ENCODE results near the gene RFPL3.
A peak's percentile ranks its signal among the peaks of the same experiment; 100 is the strongest.
"Not testable (repeated sequence)": the region's sequence is repeated elsewhere in the genome, so short reads cannot be mapped to it uniquely, and the experiment has no call there.

RFPL3 gene

DNA sequence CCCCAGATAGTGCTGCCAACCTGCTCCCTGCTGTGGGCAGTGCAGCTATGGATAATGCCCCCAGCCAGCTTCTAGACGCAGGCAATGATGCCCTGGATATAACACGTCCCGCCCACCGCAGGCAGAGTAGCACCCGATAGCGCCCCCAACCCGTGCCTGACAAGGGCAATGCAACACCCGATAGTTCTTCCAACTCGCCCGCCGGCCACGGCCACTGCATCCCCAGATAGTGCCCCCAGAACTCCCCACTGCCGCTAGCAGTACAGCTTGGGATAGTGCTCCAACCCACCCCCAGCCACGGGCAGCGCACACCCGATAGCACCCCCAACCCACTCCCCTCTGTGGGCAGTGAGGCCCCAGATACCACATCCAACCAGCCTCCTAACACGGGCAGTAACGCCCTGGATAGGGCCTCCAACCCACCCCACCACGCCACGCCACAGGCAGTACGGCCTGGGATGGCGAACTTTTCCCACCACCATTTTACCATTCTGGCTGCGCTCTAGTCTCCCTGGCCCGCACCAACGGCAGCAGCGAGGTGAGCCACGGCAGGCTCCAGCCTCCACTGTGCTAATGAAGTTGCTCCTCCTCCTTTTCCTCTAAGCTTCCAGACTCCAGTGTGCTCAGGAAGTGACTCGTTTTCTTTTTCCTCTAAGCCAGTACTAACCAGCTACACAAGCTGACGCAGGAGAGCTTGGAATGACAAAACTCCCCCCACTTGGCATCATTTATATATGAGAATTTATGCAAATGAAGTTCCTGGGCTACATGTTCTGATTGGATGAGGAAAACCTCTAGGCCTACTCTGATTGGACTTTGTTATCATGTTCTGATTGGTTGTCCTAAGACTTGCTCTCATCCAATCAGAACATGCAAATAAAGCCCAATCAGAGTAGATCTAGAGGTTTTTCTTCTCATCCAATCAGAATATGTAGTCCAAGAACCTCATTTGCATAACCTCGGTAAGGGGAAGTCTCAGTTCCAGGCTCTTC is 3.0 kb upstream of the RFPL3 start:
- DNase-seq, result no peak

DNA sequence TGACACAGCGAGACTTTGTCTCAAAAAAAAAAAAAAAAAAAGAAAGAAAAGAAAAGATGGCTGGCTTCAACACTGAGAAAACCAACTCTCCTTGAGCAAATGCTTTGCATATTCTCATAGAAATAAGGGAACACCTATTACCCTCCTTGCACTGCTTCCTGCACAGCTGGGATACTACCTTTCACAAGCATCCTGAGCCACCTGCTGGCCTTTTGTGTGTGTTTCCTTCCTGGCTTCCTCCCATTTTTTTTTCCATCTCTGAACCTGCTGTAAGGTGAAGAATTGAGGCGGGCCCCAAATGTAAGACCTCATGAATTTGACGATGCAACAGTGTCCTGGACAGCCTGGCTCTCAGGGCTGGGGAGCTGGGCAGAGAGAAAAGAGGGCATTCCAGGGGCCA is 1.9 kb upstream of the RFPL3 start:
- DNase-seq, result no peak

DNA sequence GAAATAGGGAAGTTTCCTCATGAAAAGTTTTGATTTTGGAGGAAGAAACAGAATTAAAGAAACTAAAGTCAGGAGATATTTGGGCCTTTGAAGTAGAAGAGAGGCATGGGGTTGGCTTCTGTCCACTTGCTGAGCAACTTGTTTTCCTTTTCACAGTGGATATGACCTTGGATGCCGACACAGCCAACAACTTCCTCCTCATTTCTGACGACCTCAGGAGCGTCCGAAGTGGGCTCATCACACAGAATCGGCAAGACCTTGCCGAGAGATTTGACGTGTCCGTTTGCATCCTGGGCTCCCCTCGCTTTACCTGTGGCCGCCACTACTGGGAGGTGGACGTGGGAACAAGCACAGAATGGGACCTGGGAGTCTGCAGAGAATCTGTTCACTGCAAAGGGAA is 2.4 kb downstream of the RFPL3 start:
- not testable (repeated sequence) for DNase-seq

DNA sequence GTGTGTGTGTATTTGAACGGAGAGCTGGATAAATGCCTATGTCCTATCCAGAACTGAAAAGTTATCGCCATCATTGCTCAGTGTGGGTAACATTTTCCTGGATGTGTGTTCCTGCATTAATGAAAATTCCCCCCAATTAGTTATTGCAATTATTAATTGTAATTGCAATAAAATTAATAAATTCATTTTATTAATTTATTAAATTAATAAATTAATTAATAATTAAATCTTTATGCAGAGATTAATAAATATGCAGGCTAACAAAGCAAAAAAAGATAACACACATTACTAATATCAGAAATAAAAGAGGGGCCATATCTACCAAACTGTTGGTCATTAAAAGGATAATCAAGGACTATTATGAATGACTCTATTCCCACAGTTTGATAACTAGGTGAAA is 3.6 kb downstream of the RFPL3 start:
- no peak for DNase-seq

DNA sequence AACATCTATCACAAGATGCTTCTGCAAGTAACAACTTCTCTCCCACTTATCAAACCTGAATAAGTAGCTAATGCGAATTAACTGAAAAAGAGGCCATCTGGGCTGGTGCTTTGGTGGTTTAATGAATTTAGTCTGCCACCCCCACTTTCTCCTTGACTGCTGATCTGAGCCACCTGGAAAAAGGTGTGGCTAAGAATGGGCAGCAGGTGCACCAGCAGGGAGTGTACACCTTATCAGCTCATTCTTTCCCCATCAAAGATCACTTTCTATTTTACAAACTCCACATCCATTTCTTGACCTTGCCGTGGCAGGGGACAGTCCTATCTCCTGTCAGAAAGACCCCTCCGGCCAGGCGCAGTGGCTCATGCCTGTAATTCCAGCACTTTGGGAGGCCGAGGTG is 6.5 kb downstream of the RFPL3 start:
- DNase-seq, result no peak

DNA sequence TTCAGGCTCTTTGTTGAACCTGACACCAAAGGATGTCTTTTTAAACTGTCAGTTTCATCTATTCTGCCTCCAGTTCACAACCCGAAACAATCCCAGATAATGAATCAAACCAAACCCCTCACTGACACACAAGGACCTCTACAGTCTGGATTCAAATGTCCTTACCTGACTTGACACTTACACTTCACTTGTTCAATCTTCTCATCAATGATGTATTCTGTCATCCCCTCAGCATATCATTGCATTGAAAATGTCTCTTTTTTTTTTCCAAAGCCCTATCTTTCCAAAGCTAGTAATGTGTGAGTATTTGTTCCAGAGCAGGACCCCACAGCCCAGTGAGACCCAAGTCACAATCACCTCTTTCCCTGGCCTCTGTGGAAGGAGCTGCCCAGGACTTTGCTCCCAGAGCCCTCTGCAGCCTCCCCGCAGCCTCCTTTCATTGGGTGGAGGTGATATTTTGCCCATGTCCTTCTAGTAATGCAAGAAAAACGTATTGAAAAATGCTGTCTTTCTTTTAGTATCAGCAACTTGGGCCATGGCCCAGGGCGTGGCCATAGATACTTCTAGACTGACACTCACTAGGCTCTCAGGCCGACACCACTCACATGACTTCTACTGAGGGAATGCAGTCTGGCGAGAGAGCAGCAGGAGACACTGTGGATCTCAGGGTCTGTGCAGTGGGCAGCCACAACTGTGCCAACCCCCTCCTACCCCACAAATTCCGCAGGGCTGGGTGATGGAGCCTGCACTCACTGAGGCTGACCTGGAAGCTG is 18.2 kb downstream of the RFPL3 start:
- no peak for DNase-seq

DNA sequence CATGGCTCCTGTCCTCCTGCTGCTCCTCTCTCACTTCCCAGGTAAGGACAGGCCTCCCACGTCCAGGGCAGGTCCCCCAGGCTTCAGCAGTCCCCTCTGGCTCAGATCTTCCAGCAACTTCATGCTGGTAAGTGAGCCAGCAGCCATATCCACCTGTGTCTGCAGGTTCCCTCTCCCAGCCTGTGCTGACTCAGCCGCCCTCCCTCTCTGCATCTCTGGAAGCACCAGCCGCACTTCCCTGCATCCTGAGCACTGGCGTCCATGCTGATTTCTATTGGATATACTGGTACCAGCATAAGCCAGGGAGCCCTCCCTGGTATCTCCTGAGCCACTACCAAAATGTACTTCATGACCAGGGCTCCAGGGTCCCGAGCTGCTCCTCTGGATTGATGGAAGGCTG is 19.0 kb downstream of the RFPL3 start:
- DNase-seq, result no peak

DNA sequence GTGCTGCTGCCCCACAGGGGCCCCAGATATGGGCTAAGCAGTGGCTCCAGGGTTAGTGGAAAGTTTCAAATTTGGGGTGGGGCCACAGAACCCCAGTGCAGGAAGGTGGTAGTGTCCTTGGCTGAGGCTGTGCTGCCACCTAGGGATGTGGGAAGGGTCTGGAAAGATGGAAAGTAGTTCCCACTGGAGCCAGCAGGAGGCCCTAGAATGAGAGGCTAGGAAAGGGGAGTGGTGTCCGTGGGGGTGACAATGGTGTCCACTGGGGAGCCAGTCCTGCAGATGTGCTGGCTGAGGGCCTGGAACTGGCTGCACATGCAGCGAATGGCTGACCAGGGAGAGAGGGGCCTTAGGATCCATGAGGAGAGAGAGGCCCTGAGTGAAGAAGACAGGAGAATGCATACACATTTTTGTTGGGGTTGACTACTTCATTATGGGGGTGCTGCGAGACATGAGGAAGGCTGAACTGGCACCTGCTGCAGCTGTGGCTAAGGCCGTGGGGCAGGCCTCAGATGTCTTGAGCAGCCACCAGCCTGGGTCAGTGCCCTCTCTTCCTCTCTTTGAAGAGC is 21.1 kb downstream of the RFPL3 start:
- DNase-seq, result no peak

DNA sequence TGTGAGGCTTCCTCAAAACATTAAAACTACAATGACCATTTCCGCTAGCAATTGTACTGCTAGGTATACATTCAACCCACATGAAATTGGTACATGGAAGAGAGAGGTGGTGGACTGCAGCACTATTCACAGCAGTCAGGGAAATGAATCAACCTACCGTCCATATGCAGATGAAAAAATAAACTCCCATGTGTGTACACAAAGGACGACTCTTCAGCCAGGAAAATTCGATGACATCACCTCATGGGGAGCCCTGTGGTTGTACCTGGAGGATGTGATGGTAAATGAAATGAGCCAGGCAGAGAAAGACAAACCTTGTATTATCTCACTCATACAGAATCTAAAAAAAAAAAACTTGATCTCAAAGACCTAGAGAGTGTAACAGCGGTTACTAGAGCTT is 23.3 kb downstream of the RFPL3 start:
- DNase-seq, result no peak

DNA sequence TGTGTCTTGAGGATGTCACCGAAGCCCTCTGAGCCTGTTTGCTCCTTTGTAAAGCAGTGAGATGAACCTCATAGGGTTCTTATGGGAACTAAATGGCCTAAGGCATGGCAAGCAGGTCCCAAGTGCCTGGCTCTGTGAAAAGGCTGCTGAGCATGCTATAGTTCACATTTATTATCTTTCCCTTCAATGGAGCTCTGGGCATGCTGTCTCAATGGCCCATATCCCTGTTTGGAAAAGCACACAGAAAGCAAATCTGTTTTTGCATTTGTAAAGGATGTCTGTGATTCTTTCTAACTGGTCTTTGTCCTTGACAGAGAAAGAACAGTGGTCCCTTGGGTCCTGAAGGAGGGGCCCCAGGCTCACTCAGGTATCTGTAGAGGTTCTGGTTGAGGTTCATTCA is 28.0 kb downstream of the RFPL3 start:
- DNase-seq, result no peak

DNA sequence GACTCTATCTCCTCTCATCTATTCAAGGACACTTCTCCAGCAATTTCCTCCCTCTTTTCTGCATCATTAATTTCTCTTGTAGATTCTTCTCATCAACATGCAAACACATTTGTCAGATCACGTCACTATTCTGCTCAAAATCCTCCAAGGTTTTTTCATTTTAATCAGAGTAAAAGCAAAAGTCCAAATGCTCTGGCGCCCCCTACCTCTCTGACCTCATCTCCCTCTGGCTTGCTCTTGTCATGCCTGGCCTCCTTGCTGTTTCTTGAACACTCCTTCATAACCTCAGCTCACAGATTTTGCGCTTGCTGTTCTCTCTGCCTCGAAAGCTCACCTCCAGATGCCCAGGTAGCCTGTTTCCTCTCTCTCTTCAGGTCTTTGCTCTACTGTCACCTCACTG is 32.0 kb downstream of the RFPL3 start:
- peak; percentile 11 for DNase-seq

DNA sequence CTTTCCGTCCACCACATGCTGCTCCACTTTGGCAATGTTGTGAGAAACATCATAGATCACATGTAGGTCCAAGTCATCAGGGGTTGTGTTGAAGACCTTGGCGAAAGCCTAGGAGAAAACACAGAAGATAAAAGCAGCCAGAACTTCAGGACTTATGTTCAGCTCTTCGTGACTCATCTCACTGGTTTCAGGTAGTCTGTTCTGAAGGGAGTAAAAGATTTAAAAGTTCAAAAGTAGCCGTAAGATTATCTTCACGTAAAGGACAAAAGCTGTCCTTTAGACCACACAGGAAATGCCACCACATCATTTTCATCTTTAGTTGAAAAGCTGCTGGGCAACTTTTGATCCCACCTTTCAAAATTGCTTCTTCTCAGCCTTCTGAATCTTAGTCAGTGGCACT is 37.4 kb downstream of the RFPL3 start:
- DNase-seq, result no peak

DNA sequence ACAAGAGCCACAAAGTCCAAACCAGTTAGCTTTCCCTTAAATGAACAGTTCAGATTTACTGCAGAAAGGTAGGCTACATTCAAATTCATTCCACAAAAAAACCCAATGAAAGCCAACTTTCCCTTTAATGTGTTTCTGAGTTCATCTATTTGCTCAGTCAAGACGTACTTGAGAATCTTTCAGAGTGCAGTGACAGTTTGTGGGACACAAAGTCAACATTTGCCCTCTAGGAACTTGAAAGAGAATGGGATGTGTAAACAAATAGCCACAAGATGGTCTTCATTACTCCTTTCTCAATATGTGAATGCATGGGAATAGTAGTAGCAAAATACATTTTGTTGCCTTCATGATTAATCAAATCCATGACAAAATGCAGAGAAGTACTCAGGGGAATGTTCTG is 38.6 kb downstream of the RFPL3 start:
- DNase-seq, result no peak

DNA sequence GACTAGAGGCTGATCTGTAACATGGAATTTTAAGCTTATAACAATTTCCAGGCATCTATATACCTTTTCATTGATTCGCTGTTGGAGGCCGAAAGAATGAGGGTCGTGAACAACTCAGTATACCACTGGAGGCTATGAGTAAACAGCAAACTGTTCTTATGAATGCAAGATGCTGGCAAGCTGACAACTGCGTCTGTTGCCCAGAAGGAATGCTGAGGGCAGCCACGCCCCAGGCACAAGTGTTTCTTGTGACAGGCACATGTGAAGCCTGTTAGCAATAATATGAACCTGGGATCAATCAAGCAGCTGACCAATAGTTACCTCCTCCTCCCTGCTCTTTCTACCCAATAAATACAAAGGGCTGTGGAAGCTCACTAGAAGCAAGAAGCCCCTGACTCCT is 39.1 kb downstream of the RFPL3 start:
- no peak for DNase-seq

DNA sequence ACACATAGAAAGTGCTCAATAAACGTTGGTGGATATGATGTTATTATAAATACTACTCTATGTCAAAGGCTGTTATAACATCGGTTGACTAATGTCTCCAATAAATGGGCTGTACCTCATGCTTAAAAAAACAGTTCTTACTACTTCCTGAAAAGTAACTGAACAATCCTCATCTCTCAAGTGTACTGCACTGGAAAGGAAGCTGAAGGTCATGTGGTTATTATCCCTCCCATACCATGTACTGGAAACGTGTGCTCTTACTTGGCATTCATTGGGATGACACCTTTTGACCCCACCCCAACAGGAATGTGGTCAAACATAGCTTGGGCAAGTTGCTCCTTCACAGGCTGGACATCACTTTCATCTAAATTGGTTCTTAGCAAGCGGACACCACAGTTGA is 43.8 kb downstream of the RFPL3 start:
- no peak for DNase-seq

DNA sequence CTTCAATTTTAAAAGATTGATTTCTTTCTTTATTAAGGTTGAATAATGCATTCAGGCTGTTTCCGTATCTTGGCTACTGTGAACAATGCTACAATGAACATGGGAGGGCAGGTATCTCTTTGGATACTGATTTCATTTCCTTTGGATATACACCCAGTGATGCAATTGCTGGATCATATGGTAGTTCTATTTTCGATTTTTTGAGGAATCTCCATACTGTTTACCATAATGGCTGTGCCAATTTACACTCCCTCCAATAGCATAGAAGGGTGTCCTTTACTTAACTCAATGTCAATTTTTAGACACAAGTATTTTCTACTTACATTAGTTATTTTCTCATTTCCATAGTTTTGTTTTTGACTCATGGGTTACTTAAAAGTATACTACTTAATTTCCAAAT is 46.4 kb downstream of the RFPL3 start:
- no peak for DNase-seq

DNA sequence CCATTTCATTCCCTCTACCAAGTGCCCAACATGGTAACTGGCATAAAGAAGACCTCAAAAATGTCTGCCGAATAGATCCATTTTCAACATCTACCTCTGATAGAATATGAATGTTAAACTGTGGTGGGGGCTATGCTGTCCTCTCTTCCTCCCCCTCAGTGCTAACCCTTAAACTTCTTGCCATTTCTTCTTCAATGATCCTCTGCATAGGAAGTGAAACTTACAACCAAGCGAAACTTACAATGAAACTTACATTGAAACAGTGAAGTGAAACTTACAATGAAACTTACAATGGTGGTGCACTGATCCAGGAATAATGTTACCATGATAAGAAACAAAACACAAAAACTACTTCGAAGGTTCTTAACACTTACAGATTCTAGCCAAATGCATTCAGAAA is 49.6 kb downstream of the RFPL3 start:
- no peak for DNase-seq

DNA sequence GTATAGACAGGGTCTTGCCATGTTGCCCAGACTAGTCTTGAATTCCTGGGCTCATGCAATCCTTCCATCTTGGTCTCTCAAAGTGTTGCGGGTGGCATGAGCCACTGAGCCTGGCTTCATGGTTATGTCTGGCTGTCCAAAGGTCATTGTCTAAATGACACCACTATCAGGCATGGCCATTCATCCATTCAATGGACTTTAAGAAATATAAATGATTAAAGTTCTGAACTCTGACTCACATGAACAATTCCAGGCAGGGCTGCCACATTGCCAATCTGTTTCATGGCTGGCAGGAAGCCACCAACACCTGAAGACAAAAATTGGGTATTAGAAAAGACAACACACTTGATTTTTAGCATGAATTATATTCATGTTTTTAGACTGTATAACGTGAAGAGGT is 50.3 kb downstream of the RFPL3 start:
- no peak for DNase-seq

DNA sequence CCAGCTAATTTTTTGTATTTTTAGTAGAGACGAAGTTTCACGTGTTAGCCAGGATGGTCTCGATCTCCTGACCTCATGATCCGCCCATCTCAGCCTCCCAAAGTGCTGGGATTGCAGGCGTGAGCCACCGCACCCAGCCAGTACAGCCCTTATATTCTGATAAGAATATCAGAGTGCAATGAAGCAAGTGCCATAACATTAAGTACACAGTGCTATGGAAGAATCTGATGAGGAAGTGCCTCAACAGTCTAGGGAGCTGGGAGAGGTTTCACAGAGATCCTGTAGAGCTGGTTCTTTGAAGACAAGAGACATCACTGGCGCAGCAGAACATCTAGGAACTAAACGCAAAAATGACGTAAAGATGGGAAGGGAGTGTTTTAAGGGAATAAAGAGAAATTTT is 52.3 kb downstream of the RFPL3 start:
- DNase-seq, result no peak

DNA sequence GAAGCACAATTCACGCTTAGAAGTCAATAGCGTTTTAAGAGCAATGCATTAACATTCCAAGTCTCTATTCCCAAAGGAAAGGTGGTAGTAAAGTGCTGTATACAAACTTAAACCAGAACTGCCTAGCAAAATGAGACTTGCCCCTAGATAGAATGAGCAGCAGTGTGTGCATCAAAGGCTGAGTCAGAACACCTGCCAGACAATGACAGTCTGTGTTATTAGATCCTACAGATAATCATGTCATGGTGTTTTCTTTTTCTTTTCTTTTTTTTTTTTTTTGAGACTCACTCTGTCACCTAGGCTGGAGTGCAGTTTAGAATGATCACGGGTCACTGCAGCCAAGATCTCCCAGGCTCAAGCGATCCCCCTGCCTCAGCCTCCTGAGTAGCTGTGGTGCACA is 52.8 kb downstream of the RFPL3 start:
- DNase-seq, result no peak

Data from CD4-positive, alpha-beta T cell treated with Interleukin-6 for 4 hours (primary cell).